C1 segment of cervical spinal cord (tissue), 14 donors: ENCODE measurements around the gene CASP14.
A peak's percentile ranks its signal among the peaks of the same experiment; 100 is the strongest.
"Not testable (repeated sequence)": the region's sequence is repeated elsewhere in the genome, so short reads cannot be mapped to it uniquely, and the experiment has no call there.

ENCODE experiments used
- DNase-seq, 14 donors: peaks; one replicate each; lab custom pipeline; 2025; lab: John Stamatoyannopoulos, UW

The CASP14 gene

DNA sequence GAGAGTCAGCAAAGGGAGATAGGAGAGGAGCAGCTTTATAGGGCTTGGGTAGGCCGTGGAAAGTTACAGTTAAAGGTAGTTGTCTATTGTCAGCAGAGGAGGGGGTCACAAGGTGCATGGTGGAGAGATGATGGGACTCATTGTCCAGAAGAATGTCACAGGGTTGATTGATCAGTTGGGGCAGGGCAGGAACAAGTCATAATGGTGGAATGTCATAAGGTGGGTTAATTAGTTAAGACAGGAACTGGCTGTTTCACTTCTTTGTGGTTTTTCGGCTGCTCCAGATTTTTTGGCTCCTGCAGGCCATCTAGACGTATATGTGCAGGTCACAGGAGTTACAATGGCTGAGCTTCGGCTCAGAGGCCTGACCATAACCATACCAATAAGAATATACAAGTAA, 21.1 kb downstream of the CASP14 start:
- not testable (repeated sequence) for DNase-seq

DNA sequence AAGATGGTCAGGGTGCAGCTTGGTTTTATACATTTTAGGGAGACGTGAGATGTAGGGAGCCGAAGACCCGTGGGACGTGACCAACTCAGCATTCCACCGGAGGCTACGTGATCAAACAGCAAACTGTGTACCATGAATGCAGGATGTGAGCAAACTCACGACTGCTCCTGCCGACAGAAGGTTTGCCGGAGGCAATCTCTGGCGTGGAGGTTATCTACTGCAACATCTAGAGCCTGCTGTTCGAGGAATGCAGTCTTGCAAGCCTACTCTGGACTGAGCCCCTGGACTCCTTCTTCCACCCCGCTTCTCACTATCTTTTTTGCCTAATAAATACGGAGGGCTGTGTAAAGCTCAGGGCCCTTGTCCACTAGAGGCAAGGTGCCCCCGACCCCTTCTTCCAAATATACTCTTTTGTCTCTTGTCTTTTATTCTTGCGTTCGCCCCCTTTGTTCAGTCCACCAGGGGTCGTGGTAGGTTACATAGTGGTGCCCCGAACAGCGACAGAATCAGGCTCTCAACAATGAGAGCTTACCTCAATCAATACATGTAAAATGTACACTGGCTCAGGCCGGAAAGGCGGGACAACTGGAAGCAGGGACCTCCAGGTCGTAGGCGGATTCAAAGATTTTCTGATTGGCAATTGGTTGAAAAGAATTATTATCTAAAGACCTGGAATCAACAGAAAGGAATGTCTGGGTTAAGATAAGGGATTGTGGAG, 23.8 kb downstream of the CASP14 start:
- no peak for DNase-seq

DNA sequence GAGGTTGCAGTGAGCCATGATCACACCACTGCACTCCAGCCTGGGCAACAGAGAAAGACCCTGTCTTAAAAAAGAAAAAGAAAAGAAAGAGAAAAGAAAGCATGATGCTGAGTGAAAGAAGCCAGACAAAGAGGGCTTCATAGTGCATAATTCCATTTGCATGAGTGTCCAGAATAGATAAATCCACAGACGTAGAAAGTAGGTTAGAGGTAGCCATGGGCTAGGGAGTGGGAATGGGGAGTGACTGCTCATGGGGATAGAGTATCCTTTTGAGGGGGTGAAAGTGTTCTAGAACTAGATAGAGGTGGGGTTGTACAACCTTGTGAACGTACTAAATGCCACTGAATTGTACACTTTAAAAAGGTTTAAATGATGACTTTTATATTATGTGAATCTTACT, 25.1 kb downstream of the CASP14 start:
- DNase-seq = no peak

DNA sequence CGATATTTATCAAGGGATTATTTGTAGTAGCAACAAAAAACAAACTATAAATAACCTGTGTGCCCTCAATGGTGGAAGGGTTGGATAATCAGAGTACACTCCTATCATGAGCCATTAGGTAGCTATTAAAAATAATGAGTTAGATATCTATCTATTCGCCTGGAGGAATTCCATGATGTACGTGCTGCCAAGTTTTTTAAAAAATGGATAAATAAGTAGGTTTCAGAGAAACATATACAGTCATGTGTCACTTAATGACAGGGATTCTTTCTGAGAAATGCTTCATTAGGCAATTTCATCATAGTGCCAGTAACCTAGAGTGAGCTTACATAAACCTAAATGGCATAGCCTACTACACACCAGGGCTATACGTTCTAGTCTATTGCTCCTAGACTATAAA, 26.5 kb downstream of the CASP14 start:
- DNase-seq = no peak

DNA sequence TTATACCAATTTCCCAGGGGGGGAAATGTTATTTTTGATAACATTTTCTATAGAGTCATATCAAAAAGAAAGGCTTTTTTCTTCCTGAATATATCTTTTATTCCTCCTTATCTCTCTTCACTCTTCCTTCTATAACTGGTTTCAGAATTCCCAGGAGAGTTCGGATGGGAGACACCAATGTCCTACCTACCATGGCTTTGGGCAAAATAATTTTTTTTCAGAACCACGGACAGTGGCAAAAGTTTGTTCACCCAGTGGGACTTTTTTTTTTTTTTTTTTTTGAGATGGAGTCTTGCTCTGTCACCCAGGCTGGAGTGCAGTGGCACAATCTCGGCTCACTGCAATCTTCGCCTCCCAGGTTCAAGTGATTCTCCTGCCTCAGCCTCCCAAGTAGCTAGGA, 30.7 kb downstream of the CASP14 start:
- not testable (repeated sequence) for DNase-seq

DNA sequence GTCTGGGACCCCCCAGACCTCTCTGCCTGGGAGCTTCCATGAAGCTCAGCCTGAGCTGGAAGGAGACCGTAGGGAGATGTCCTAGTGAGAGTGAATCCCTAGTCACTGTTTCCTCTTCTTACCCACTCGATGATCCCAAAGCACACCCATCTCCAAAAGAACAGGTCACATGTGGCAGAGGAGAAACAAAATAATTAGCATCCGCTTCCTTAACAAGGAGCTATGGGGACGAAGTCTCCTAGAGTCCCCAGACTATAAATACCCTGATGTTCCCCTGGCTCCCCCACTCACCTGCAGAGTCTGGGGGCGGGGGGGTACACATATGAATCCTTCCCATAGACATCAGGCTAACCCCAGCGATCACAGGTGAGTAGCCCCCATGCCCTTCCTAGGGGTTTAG, 32.6 kb downstream of the CASP14 start, which contains the start of gene OR1I1:
TSS of gene OR1I1 (plus strand) at position 301 of the 400 bp plus-strand sequence. CDS start 4,855 bp downstream, outside the sequence.
- no peak for DNase-seq

DNA sequence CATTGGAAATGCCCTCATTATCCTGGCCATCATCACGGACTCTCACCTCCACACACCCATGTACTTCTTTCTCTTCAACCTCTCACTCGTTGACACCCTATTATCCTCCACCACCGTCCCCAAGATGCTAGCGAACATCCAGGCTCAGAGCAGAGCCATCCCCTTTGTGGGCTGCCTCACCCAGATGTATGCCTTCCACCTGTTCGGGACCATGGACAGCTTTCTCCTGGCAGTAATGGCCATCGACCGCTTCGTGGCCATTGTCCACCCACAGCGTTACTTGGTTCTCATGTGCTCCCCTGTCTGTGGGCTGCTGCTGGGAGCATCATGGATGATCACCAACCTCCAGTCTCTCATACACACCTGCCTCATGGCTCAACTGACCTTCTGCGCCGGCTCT, 37.9 kb downstream of the CASP14 start:
- DNase-seq = no peak

DNA sequence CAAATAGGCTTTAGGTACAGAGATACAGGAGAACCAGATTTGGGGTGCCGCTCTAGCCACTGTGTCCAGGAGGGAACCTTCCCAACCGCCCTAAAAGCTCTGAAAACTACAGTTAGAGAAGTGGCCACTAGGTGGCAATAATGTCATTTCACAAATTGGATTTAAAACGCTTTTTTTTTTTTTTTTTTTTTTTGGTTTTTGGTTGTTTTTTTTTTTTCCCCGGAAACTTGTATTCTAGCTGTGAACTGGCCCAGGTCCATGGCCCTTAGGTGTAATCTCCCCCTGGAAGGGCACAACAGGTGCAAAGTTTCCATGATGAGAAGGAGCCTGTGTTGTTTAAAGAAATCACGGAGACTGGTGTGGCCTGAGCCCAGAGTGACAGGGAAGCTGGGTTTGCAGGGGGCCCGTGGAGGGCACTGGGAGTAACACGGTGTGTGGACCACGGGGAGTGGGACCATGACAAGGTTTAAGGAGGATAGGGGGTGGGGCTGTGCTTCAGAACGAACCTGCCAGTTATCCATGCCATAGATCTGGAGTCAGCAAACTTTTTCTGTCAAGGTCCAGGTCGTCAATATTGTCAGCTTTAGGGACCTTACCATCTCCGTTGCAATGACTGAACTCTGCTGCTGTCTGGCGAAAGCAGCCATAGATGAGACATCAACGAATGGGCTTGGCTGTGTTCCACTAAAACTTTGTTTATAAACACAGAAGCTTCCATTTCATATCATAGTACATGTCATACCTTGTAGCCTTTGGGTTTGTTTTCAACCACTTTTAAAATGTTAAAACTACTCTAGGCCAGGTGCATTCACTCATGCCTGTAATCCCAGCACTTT, 42.9 kb downstream of the CASP14 start:
- peak in 1 of 14 donors; percentile 9 for DNase-seq

DNA sequence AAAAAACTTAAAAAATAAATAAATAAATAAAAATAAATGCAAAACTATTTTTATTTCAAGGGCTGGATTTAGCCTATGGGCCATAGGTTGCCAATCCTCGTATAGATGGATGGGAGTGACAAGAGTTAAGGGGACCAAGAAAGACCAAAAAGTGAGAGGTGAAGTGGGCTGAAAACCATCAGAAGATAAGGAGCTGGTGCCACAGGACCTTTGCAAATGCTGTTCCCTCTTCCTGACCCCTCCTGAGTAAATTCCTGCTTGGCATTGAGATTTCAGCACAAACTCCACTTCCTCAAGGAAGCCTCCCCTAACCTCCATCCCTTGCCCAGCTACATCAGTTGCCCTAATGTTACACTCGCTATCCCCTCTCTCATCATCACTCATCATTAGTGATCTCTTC, 43.7 kb downstream of the CASP14 start:
- DNase-seq = no peak

DNA sequence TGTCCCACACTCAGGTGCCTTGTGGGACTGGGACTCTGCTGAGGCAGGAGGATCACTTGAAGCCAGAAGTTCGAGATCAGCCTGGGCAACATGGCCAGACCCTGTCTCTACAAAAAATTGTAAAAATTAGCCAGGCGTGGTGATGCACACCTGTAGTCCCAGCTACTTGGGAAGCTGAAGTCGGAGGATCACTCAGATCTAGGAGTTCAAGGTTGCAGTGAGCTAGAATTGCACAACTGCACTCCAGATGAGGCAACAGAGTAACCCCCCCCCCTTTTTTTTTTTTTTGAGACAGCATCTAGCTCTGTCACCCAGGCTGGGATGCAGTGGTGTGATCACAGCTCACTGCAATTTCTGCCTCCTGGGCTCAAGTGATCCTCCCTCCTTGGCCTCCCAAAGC, 46.9 kb downstream of the CASP14 start:
- no peak for DNase-seq

DNA sequence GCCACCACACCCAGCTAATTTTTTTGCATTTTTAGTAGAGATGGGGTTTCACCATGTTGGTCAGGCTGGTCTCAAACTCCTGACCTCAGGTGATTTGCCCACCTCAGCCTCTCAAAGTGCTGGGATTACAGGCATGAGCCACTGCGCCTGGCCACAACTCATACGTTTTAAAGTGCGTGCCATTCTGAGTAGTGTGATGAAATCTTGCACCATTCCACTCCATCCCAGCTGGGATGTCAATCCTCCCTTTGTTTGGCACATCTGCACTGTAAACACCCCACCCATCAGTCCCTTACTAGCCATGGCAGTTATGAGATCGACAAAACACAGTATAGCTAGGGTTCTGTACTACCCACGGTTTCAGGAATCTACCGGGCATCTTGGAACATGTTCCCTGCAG, 48.7 kb downstream of the CASP14 start:
- DNase-seq = not testable (repeated sequence)

DNA sequence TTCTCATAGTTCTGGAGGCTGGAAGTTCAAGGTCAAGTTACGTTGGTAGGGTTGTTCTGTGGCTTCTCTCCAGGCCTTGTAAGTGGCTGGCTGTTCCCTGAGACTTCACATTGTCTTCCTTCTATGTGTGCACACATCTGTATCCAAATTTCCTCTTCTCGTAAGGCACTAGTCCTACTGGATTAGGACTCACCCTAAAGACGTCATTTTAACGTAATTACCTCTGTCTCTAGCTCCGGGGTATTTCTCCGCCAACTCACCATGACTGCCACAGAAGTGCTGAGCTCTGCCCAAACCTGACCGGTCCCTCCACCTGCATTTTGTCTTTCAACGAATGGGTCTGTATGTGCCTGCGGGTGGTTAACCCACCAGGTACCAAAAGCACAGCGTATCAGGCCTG, 49.2 kb downstream of the CASP14 start:
- DNase-seq = no peak

DNA sequence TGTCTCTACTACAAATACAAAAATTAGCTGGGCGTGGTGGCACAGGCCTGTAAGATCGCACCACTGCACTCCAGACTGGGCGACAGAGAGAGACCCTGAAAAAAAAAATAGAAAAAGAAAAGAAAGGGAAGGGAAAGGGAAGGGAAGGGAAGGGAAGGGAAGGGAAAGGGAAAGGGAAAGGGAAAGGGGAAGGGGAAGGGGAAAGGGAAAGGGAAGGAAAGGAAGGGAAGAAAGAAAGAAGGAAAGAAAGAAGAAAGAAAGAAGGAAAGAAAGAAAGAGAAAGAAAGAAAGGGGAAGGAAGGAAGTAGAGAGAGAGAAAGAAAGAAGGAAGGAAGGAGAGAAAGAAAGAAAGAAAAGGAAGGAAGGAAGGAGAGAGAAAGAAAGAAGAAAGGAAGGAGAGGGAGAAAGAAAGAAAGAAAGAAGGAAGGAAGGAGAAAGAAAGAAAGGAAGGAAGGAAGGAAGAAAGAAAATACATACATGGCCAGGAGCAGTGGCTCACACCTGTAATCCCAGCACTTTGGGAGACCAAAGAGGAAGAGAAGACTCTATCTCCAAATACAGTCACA, 49.8 kb downstream of the CASP14 start:
- no peak for DNase-seq

DNA sequence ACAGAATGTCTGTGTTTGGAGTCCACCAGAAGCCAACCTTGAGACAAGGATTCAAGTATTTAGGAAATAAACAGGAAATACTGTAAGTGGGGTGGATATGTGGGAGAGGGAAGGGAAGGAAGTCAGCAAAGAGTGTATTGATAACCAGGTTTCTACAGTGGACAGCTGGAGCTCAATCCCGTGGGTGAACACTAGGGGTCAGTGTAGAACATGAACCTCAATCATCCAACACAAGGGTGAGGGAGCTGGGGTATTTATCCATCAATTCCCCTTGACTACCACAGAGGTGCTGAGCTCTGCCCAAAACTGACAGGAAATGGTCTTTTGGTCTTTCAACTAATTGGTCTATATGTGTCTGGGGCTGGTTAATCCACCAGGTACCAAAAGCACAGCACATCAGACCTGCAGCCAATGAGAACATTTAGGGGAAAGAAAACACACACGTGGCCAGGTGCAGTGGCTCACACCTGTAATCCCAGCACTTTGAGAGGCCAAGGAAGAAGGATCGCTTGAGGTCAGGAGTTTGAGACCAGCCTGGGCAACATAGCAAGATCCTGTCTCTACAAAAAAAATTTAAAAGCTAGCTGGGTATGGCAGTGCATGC, 52.3 kb downstream of the CASP14 start:
- DNase-seq = no peak

DNA sequence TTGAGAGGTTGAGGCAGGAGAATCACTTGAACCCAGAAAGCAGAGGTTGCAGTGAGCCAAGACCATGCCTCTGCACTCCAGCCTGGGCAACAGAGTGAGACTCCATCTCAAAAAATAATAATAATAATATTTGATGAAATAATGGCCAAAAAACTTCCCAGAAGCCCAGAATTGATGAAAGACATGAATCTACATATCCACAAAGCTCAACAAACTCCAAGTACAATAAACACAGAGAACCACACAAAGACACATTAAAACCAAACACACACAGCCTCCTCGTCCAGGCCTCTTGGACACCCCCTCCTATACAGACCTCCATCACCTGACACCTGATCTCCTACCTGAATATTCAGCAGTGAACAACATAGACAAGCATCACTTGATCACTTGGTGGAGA, 54.7 kb downstream of the CASP14 start:
- DNase-seq = no peak

DNA sequence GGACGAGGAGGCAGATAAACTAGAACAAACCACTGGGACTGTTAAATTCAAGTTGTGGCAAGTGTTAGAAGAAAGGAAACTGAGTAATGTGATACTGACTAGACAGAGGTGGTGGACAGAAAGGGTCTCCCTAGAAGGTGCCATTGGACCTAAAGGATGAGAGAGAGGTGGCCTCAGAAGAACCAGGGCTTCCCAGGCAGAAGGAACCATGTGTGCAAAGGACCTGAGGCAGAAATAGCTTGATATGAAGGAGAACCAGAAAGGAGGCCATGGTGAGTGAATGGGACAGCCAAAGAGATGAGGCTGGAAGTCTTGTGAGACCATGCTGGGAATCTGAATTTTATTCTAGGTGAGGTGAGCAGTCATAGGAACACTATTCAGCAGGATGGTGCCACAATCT, 55.1 kb downstream of the CASP14 start:
- DNase-seq = no peak

DNA sequence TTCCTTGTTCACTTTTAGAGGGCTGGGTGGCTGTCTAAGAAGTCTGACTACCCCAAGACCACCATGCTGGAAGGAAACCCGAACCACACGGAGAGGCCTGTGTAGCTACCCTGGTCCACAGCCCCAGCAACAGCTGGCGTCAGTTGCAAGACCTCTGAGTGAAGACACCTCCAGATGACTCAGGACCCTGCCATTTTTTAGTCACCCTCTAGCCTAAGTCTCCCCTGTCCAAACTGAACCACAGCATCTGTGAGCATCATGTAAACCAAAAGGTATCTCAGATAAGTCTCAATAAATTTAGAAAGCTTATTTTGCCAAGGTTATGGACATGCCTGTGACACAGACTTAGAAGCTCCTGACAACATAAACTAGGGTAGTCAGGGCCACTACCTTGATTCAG, 55.8 kb downstream of the CASP14 start:
- no peak for DNase-seq

DNA sequence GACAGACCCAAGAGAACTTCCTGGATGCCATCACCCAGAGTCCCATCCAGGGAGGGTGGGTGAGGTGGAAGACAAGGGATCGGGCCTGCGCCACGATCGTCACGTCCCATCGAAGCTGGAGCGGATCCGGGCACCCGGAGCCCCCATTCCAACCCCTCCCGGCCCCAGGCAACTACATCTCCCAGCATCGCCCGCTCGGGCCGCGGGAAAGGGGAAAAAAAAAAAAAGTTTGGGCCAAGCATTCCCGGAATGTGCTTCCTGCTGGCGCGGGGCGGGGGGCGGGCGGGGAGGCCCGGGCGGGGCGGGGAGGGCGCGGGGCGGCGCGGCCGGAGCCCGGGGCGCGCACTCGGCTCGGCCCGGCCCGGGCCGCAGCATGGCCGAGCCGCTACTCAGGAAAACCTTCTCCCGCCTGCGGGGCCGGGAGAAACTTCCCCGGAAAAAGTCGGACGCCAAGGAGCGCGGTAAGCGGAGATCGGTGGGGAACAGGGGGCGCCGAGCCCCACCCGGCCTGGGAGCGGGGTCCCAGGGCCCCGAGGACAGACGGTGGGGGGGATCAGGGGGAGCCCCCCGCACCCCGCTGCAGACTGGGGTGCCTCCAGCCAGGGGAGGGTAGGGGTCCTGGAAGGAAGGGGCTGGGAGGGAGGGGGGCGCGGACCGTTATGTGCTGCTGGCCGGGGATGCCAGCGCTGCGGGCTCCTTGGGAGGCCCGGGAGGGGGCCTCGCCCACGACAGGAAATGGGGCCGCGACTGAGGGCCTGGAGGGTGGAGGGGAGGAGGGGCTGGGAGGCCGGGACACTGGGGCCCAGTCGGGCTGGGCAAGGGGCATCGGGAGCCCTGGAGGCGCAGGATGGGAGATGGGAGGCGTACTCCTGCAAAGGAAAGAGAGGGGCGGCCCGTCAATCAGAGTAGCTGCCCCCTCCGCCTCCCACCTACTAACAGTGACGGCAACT, 58.1 kb downstream of the CASP14 start, which contains the start of gene SYDE1:
TSS of gene SYDE1 (plus strand) at position 341 of the 950 bp plus-strand sequence. CDS start at position 374, 33 bp downstream.
- DNase-seq = peak in 2 of 14 donors; percentile 10 to 26
